HEK293T (cell line): ENCODE results near the gene NLRP9.

ENCODE experiments used
- BHLHE40 ChIP-seq: fragments of 450-650 bp; IDR thresholded peaks from 2 replicates; pipeline ENCODE4 v1.6.1; 2016; ENCODE audit warnings: mild to moderate bottlenecking, moderate library complexity, borderline replicate concordance
- CTBP1 ChIP-seq: fragments of 450-650 bp; IDR thresholded peaks from 2 replicates; pipeline ENCODE4 v1.6.1; 2016; ENCODE audit warnings: borderline replicate concordance
- ELF4 ChIP-seq: fragments of 450-650 bp; IDR thresholded peaks from 2 replicates; pipeline ENCODE4 v1.6.1; 2017; ENCODE audit warnings: antibody characterized with exemption
- FOXA1 ChIP-seq: fragments of 450-650 bp; IDR thresholded peaks from 2 replicates; pipeline ENCODE4 v1.6.1; 2016; ENCODE audit warnings: mild to moderate bottlenecking
- FOXK2 ChIP-seq: fragments of 450-650 bp; IDR thresholded peaks from 2 replicates; pipeline ENCODE4 v1.6.1; 2016; ENCODE audit warnings: mild to moderate bottlenecking
- FOXM1 ChIP-seq: fragments of 450-650 bp; IDR thresholded peaks from 2 replicates; pipeline ENCODE4 v1.6.1; 2017; ENCODE audit warnings: mild to moderate bottlenecking, borderline replicate concordance
- HDGF ChIP-seq: fragments of 450-650 bp; IDR thresholded peaks from 2 replicates; pipeline ENCODE4 v1.6.1; 2017; ENCODE audit warnings: antibody characterized with exemption, borderline replicate concordance
- L3MBTL2 ChIP-seq: fragments of 450-650 bp; conservative IDR thresholded peaks from 2 replicates; pipeline ENCODE4 v1.6.1; 2016; ENCODE audit warnings: mild to moderate bottlenecking
- LEF1 ChIP-seq: fragments of 450-650 bp; IDR thresholded peaks from 2 replicates; pipeline ENCODE4 v1.6.1; 2017; ENCODE audit warnings: mild to moderate bottlenecking, borderline replicate concordance
- NFRKB ChIP-seq: fragments of 450-650 bp; IDR thresholded peaks from 2 replicates; pipeline ENCODE4 v1.6.1; 2016; ENCODE audit warnings: mild to moderate bottlenecking, moderate library complexity
- PKNOX1 ChIP-seq: fragments of 450-650 bp; IDR thresholded peaks from 2 replicates; pipeline ENCODE4 v1.6.1; 2016
- SP1 ChIP-seq: fragments of 450-650 bp; IDR thresholded peaks from 2 replicates; pipeline ENCODE4 v1.6.1; 2017
- TARDBP ChIP-seq: fragments of 450-650 bp; IDR thresholded peaks from 2 replicates; pipeline ENCODE4 v1.6.1; 2016
- ZNF384 ChIP-seq: fragments of 450-650 bp; IDR thresholded peaks from 2 replicates; pipeline ENCODE4 v1.6.1; 2016

GRCh38 chr19:55678121-55678671 is 60.0 kb downstream of the NLRP9 start:
- no peak for TF ChIP-seq CTBP1
- no peak for TF ChIP-seq NFRKB
- TF ChIP-seq ELF4, result no peak
- TF ChIP-seq TARDBP, result no peak
- no peak for TF ChIP-seq FOXA1
- no peak for TF ChIP-seq FOXK2
- TF ChIP-seq SP1, result no peak
- no peak for TF ChIP-seq L3MBTL2
- no peak for TF ChIP-seq LEF1
- TF ChIP-seq ZNF384, result no peak
- no peak for TF ChIP-seq PKNOX1
- TF ChIP-seq FOXM1, result no peak
- no peak for TF ChIP-seq BHLHE40
- no peak for TF ChIP-seq HDGF
